GM21529 (cell line): Measurements from ENCODE around the gene PRMT5.
"Not testable (repeated sequence)": the region's sequence is repeated elsewhere in the genome, so short reads cannot be mapped to it uniquely, and the experiment has no call there.

Experiments used
- ATAC-seq: cut with Tn5 transposase; IDR thresholded peaks from one replicate; pipeline ENCODE4 v1.9.1; 2021; ENCODE audit not compliant: unreplicated experiment

Gene PRMT5

GRCh38 chr14:22929104-22929960 is at the start of gene PRMT5:
TSS of gene PRMT5 (minus strand) at chr14:22929376. CDS start at chr14:22929361, 15 bp downstream.
- peak; percentile 97 for ATAC-seq

GRCh38 chr14:22978487-22978837 is 49.3 kb upstream of the PRMT5 start:
- no peak for ATAC-seq

GRCh38 chr14:22977684-22978486 is 48.7 kb upstream of the PRMT5 start:
- ATAC-seq, result no peak

- no peak for ATAC-seq
Measured at GRCh38 chr14:22977434-22977683, 48.2 kb upstream of the PRMT5 start.

GRCh38 chr14:22976620-22977433 is 47.7 kb upstream of the PRMT5 start:
- no peak for ATAC-seq

GRCh38 chr14:22974530-22975313 is 45.5 kb upstream of the PRMT5 start:
- ATAC-seq, result no peak

- no peak for ATAC-seq
Measured at GRCh38 chr14:22973217-22974032, 44.2 kb upstream of the PRMT5 start.

- ATAC-seq, result no peak
Measured at GRCh38 chr14:22972313-22972930, 43.2 kb upstream of the PRMT5 start.

- ATAC-seq, result no peak
Measured at GRCh38 chr14:22971152-22971551, 42.0 kb upstream of the PRMT5 start.

GRCh38 chr14:22966783-22967269 is 37.6 kb upstream of the PRMT5 start:
- no peak for ATAC-seq

GRCh38 chr14:22965916-22966782 is 37.0 kb upstream of the PRMT5 start:
- not testable (repeated sequence) for ATAC-seq

- no peak for ATAC-seq
Measured at GRCh38 chr14:22962061-22962676, 33.0 kb upstream of the PRMT5 start.

GRCh38 chr14:22955702-22956569 is 26.8 kb upstream of the PRMT5 start:
- ATAC-seq, result no peak

- no peak for ATAC-seq
Measured at GRCh38 chr14:22952418-22952817, 23.2 kb upstream of the PRMT5 start.

- not testable (repeated sequence) for ATAC-seq
Measured at GRCh38 chr14:22951795-22952194, 22.6 kb upstream of the PRMT5 start.

GRCh38 chr14:22945642-22946041 is 16.5 kb upstream of the PRMT5 start:
- ATAC-seq, result no peak

GRCh38 chr14:22939684-22940083 is 10.5 kb upstream of the PRMT5 start:
- ATAC-seq, result no peak
